IMR-90 (cell line): Measurements from ENCODE around the gene MARCHF2. TPM values are rescaled to one million over a fixed set of nuclear protein-coding genes. Genes with fewer than 3 reads are reported as not detected.

ENCODE experiments used
- ATAC-seq: fragments of 200-7000 bp; cut with Tn5 transposase; 2 replicates; pipeline ENCODE4 v1.9.1; 2020; ENCODE audit warnings: low read depth, mild to moderate bottlenecking, moderate library complexity
- BruUV-seq: library from RNA; stranded (reverse); fragments of 400-500 nt; replicated peaks from 2 replicates; lab custom pipeline; 2021; lab: Mats Ljungman, UMichigan
- CTCF ChIA-PET: fragments of 300-600 bp; formaldehyde crosslinking; extraction: SDS; loops from one replicate; lab custom pipeline; 2021; ENCODE audit warnings: antibody characterized with exemption; lab: Yijun Ruan, JAX
- POLR2A ChIA-PET: fragments of 300-600 bp; sonication (Branson Sonifier 250); formaldehyde crosslinking; loops from one replicate; lab custom pipeline; 2022; ENCODE audit warnings: antibody characterized with exemption; ENCODE audit not compliant: unreplicated experiment; lab: Charles Lee
- DNase-seq: peaks from one replicate; pipeline ENCODE4 v3.0.0; 2013
- H2AFZ ChIP-seq: replicated peaks from 2 replicates; pipeline ENCODE3; 2013; ENCODE audit warnings: low read length, mild to moderate bottlenecking; ENCODE audit not compliant: poor library complexity
- H2AK5ac ChIP-seq: 2 replicates; pipeline ENCODE4 v1.6.1; 2013; ENCODE audit warnings: low read depth, low read length, inconsistent platforms
- H2AK9ac ChIP-seq: replicated peaks from 2 replicates; pipeline ENCODE3; 2013; ENCODE audit warnings: mild to moderate bottlenecking, low read depth, low read length, moderate library complexity; ENCODE audit not compliant: poor library complexity
- H2BK120ac ChIP-seq: 2 replicates; pipeline ENCODE4 v1.6.1; 2013; ENCODE audit warnings: low read depth, low read length, inconsistent platforms
- H2BK15ac ChIP-seq: 3 replicates; pipeline ENCODE4 v1.6.1; 2013; ENCODE audit warnings: low read depth, low read length, inconsistent platforms
- H2BK20ac ChIP-seq: 2 replicates; pipeline ENCODE4 v1.6.1; 2013; ENCODE audit warnings: low read depth, mild to moderate bottlenecking, inconsistent platforms, low read length, moderate library complexity
- H2BK5ac ChIP-seq: 2 replicates; pipeline ENCODE4 v1.6.1; 2013; ENCODE audit warnings: mild to moderate bottlenecking, low read depth, low read length, inconsistent platforms; ENCODE audit not compliant: poor library complexity, severe bottlenecking
- H3K14ac ChIP-seq: replicated peaks from 2 replicates; pipeline ENCODE4 v1.6.1; 2013; ENCODE audit warnings: low read depth, low read length, inconsistent platforms
- H3K18ac ChIP-seq: 2 replicates; pipeline ENCODE4 v1.6.1; 2013; ENCODE audit warnings: low read depth, low read length, control low read depth
- H3K23ac ChIP-seq: 2 replicates; pipeline ENCODE4 v1.6.1; 2013; ENCODE audit warnings: low read depth, low read length, inconsistent platforms
- H3K27ac ChIP-seq: 2 replicates; pipeline ENCODE4 v1.5.1; 2013; ENCODE audit warnings: mild to moderate bottlenecking, control low read depth, low read length; ENCODE audit not compliant: insufficient read depth
- H3K27me3 ChIP-seq: 2 replicates; pipeline ENCODE4 v1.6.1; 2013; ENCODE audit warnings: low read length; ENCODE audit not compliant: control insufficient read depth, insufficient read depth
- H3K36me3 ChIP-seq: 2 replicates; pipeline ENCODE4 v1.6.1; 2013; ENCODE audit warnings: low read length, mixed read lengths; ENCODE audit not compliant: control insufficient read depth, insufficient read depth
- H3K4ac ChIP-seq: 2 replicates; pipeline ENCODE4 v1.6.1; 2013; ENCODE audit warnings: low read depth, low read length, inconsistent platforms
- H3K4me1 ChIP-seq: 2 replicates; pipeline ENCODE4 v1.6.1; 2013; ENCODE audit warnings: low read length, mixed read lengths; ENCODE audit not compliant: control insufficient read depth, insufficient read depth
- H3K4me2 ChIP-seq: 2 replicates; pipeline ENCODE4 v1.6.1; 2013; ENCODE audit warnings: low read depth, mild to moderate bottlenecking, control low read depth, low read length, moderate library complexity
- H3K4me3 ChIP-seq: 2 replicates; pipeline ENCODE4 v1.5.1; 2013; ENCODE audit warnings: low read depth, mild to moderate bottlenecking, control low read depth, low read length, moderate library complexity; ENCODE audit not compliant: insufficient read depth
- H3K56ac ChIP-seq: 2 replicates; pipeline ENCODE4 v1.6.1; 2013; ENCODE audit warnings: low read length, inconsistent platforms; ENCODE audit not compliant: insufficient read depth; ENCODE audit errors: extremely low read depth
- H3K79me1 ChIP-seq, 2 experiments: 2 replicates each; pipeline ENCODE4 v1.6.1; 2013; ENCODE audit warnings: low read length in 2 of 2, inconsistent platforms in 1 of 2, low read depth in 1 of 2
- H3K9ac ChIP-seq: 2 replicates; pipeline ENCODE4 v1.6.1; 2013; ENCODE audit warnings: low read depth, low read length, control low read depth
- H3K9me1 ChIP-seq: 2 replicates; pipeline ENCODE4 v1.6.1; 2013; ENCODE audit warnings: low read length, inconsistent platforms; ENCODE audit not compliant: insufficient read depth
- H3K9me3 ChIP-seq: 2 replicates; pipeline ENCODE4 v1.6.1; 2013; ENCODE audit warnings: low read length; ENCODE audit not compliant: control insufficient read depth, insufficient read depth
- H4K20me1 ChIP-seq: 2 replicates; pipeline ENCODE4 v1.6.1; 2013; ENCODE audit warnings: low read length, inconsistent platforms; ENCODE audit not compliant: insufficient read depth
- H4K5ac ChIP-seq: 2 replicates; pipeline ENCODE4 v1.6.1; 2013; ENCODE audit warnings: mild to moderate bottlenecking, low read depth, low read length, control low read depth
- H4K8ac ChIP-seq, 2 experiments: 2 replicates each; pipeline ENCODE4 v1.6.1; 2013; ENCODE audit warnings: low read depth in 2 of 2, low read length in 2 of 2, control low read depth in 1 of 2, inconsistent platforms in 1 of 2
- H4K91ac ChIP-seq: 2 replicates; pipeline ENCODE4 v1.6.1; 2013; ENCODE audit warnings: low read depth, low read length, inconsistent platforms; ENCODE audit not compliant: insufficient read depth
- BHLHE40 ChIP-seq: fragments of 150-350 bp; IDR thresholded peaks from 2 replicates; pipeline ENCODE4 v1.6.1; 2016; ENCODE audit warnings: mild to moderate bottlenecking, low read depth, low read length
- MAFK ChIP-seq: IDR thresholded peaks from 2 replicates; pipeline ENCODE4 v1.6.1; 2012; ENCODE audit warnings: low read depth, low read length, improper control_type of control experiment
- NFE2L2 ChIP-seq: fragments of 150-350 bp; IDR thresholded peaks from 2 replicates; pipeline ENCODE4 v1.6.1; 2016; ENCODE audit warnings: low read depth, mild to moderate bottlenecking, low read length
- POLR2A ChIP-seq: IDR thresholded peaks from 2 replicates; pipeline ENCODE4 v1.6.1; 2012; ENCODE audit warnings: mild to moderate bottlenecking, low read depth, low read length
- RAD21 ChIP-seq: IDR thresholded peaks from 2 replicates; pipeline ENCODE4 v1.6.1; 2012; ENCODE audit warnings: low read length, improper control_type of control experiment
- WGBS, 2 experiments: methylation state at CpG; one replicate each; pipeline versions ENCODE4 v1.1.5 to v1.1.7; 2013; ENCODE audit warnings: missing lambda C conversion rate in 2 of 2; ENCODE audit not compliant: insufficient read length in 1 of 2; ENCODE audit errors: extremely low coverage in 2 of 2; 5-methylcytosine and 5-hydroxymethylcytosine counted together
- dilution Hi-C: fragments of 300-500 bp; cut with HindIII; formaldehyde crosslinking; loops from one replicate; pipeline ENCODE4 v1.14.3; 2018; ENCODE audit warnings: low sequenced_read_pairs; ENCODE audit not compliant: unreplicated experiment
- in situ Hi-C: fragments of 300-500 bp; cut with MboI; formaldehyde crosslinking; loops from 3 replicates; pipeline ENCODE4 v1.14.3; 2019; ENCODE audit warnings: low sequenced_read_pairs, inconsistent platforms, mixed read lengths
- intact Hi-C: fragments of 100-400 bp; cut with micrococcal nuclease; formaldehyde crosslinking; loops from 2 replicates; pipeline ENCODE4 v1.10.0; 2022
- polyA plus RNA-seq, 3 experiments: library from polyadenylated mRNA; depleted of rRNA; stranded (reverse); fragments of >200 nt; gene quantifications; 2 replicates each; pipeline ENCODE4 v1.2.3, GENCODE V29; 2012; ENCODE audit warnings: low replicate concordance in 1 of 3
- total RNA-seq: library from RNA; depleted of rRNA; stranded (reverse); fragments of >200 nt; gene quantifications from 2 replicates; pipeline ENCODE4 v1.2.3, GENCODE V29; 2012
- TF ChIP-seq, protein P1 (sequence below): conservative IDR thresholded peaks from 2 replicates; pipeline ENCODE4 v1.5.1; 2012; ENCODE audit warnings: mild to moderate bottlenecking, low read depth, low read length, improper control_type of control experiment
- TF ChIP-seq, protein P2 (sequence below): fragments of 150-350 bp; IDR thresholded peaks from 2 replicates; pipeline ENCODE4 v1.6.1; 2017; ENCODE audit warnings: mild to moderate bottlenecking, antibody characterized with exemption, low read length, low read depth

Gene MARCHF2
- total and polyA plus RNA-seq, 2 of the 4 experiments (the other 2 are of a cell fraction) = 33.8 to 58.8 TPM

DNA sequence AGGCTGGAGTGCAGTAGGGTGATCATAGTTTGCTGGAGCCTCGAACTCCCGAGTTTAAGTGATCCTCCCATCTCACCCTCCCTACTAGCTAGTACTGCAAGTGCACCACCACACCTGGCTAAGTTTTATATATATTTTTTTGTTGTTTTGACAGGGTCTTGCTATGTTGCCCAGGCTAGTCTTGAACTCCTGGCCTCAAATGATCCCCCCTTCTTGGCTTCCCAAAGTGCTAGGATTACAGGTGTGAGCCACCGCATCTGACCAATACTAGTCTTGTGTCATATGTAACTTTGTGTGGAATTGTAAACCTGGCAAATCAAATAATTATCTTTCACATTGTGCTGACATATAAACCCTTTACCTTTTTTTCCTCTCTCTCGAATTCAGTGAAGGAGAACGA is 41.9 kb downstream of the MARCHF2 start:
- Histone ChIP-seq H4K91ac (no peak overlapping the region), H3K4me1 (peaks cover 28% of the 10 kb centered on the region), H3K9me3 (no peaks in the 10 kb centered on the region), H2AFZ (no peak overlapping the region), H2AK5ac (no peak overlapping the region), H3K18ac (no peak overlapping the region), H3K79me1 (peaks cover 12 to 85% of the 10 kb centered on the region in 2 experiments), H3K23ac (no peak overlapping the region), H3K9me1 (peaks cover 48% of the 10 kb centered on the region), H2BK15ac (no peak overlapping the region), H3K36me3 (peaks cover 16% of the 10 kb centered on the region), H2BK5ac (no peak overlapping the region), H3K4ac (no peak overlapping the region), H3K14ac (no peak overlapping the region), H3K27ac (no peak overlapping the region), H2BK120ac (no peak overlapping the region), H3K56ac (no peak overlapping the region), H4K20me1 (peaks cover 100% of the 10 kb centered on the region), H4K8ac (no peak overlapping the region), H3K4me3 (no peak overlapping the region), H2AK9ac (no peak overlapping the region), H2BK20ac (no peak overlapping the region), H4K5ac (no peak overlapping the region), H3K27me3 (no peaks in the 10 kb centered on the region), H3K4me2 (no peak overlapping the region), H3K9ac (no peak overlapping the region)
- no TSS peak for BruUV-seq
- ATAC-seq (no peak), DNase-seq (no peak)
- intact Hi-C loops (loop anchor here (5.0 kb wide), 1 partner anchor 52 kb away; no protein-coding TSS in a partner anchor), in situ Hi-C loops (no loop called here), dilution Hi-C loops (no loop called here)
- ChIA-PET CTCF (interaction anchor here (0.6 kb wide), 1 partner anchor 442 kb away, joined by 3 read pairs; no protein-coding TSS in a partner anchor), POLR2A (no interaction called here)
- no peak for TF ChIP-seq BHLHE40
- TF ChIP-seq, protein P1, sequence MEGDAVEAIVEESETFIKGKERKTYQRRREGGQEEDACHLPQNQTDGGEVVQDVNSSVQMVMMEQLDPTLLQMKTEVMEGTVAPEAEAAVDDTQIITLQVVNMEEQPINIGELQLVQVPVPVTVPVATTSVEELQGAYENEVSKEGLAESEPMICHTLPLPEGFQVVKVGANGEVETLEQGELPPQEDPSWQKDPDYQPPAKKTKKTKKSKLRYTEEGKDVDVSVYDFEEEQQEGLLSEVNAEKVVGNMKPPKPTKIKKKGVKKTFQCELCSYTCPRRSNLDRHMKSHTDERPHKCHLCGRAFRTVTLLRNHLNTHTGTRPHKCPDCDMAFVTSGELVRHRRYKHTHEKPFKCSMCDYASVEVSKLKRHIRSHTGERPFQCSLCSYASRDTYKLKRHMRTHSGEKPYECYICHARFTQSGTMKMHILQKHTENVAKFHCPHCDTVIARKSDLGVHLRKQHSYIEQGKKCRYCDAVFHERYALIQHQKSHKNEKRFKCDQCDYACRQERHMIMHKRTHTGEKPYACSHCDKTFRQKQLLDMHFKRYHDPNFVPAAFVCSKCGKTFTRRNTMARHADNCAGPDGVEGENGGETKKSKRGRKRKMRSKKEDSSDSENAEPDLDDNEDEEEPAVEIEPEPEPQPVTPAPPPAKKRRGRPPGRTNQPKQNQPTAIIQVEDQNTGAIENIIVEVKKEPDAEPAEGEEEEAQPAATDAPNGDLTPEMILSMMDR = no peak
- TF ChIP-seq RAD21 = no peak
- TF ChIP-seq POLR2A = no peak
- no peak for TF ChIP-seq NFE2L2
- TF ChIP-seq, protein P2, sequence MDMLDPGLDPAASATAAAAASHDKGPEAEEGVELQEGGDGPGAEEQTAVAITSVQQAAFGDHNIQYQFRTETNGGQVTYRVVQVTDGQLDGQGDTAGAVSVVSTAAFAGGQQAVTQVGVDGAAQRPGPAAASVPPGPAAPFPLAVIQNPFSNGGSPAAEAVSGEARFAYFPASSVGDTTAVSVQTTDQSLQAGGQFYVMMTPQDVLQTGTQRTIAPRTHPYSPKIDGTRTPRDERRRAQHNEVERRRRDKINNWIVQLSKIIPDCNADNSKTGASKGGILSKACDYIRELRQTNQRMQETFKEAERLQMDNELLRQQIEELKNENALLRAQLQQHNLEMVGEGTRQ = no peak
- no peak for TF ChIP-seq MAFK
- no CpG with 5 or more reads among the region's 5 CpGs for WGBS, 2 experiments
